GM21737 (cell line): ENCODE measurements around the gene SNRNP48.

ENCODE experiments used
- ATAC-seq: cut with Tn5 transposase; IDR thresholded peaks from one replicate; pipeline ENCODE4 v1.9.1; 2021; ENCODE audit warnings: mild to moderate bottlenecking, moderate library complexity; ENCODE audit not compliant: unreplicated experiment

The SNRNP48 gene

DNA sequence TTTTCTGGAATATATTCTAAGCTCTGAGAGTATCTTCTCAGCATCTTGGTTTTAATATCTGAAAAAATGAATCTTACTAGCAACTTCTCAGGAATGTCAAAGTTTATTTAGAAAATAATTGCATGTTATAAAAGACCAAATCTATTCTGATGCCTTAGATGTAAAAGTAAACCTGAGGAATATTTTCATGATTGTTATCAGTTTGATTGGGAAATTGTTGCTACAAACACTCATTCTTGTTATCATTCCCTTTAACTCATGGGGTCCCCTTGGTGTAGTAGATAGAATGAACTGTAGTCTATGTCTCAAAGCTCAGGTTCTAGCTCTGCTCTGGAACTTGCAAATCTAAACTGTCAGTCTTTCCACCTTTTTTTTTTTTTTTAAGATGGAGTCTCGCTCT, 50.0 kb downstream of the SNRNP48 start:
- no peak for ATAC-seq

- no peak for ATAC-seq
Observed at GRCh38 chr6:7640607-7641577, 50.9 kb downstream of the SNRNP48 start.

DNA sequence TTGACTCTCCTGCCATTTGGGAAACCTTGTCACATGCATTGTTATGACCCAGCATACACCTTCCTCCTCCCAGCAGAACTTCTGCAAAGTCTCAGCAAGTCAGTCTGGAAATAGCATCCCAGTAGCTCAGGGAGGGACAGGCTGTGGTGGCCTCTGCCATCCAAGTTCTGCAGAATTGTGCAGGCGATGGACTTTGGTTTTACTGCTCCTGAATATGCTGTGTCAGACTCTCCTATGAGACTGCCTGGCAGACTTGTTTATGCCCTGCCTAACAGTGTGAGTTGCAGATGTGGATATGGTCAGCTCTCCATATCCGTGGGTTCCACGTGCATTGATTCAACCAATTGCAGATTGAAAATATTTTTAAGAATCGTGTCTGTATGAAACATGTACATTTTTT, 52.8 kb downstream of the SNRNP48 start:
- no peak for ATAC-seq

GRCh38 chr6:7644417-7644816, 54.4 kb downstream of the SNRNP48 start:
- no peak for ATAC-seq

DNA sequence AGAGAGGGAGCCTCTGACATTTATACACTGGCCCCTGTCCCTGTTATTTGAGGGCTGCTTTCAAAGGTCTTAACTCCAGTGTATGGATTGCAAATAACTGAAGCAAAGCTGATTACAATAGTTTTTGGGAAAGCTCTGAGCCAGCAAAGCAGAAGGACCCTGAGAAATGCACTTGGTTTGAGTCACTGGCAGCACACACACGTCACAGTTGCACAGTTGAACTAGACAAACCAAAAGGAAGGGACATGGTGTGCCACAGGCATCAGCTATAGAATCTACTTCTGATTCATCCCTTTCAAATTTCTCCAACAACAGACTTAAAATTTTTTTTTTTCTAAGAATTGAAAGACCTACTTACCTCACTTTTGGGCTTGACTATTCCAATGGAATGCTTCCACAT, 56.4 kb downstream of the SNRNP48 start:
- ATAC-seq: no peak

GRCh38 chr6:7647504-7647903, 57.5 kb downstream of the SNRNP48 start:
- ATAC-seq: no peak

GRCh38 chr6:7649037-7649810, 59.2 kb downstream of the SNRNP48 start:
- no peak for ATAC-seq

GRCh38 chr6:7650878-7651277, 60.9 kb downstream of the SNRNP48 start:
- ATAC-seq: no peak

GRCh38 chr6:7652957-7653356, 63.0 kb downstream of the SNRNP48 start:
- no peak for ATAC-seq

DNA sequence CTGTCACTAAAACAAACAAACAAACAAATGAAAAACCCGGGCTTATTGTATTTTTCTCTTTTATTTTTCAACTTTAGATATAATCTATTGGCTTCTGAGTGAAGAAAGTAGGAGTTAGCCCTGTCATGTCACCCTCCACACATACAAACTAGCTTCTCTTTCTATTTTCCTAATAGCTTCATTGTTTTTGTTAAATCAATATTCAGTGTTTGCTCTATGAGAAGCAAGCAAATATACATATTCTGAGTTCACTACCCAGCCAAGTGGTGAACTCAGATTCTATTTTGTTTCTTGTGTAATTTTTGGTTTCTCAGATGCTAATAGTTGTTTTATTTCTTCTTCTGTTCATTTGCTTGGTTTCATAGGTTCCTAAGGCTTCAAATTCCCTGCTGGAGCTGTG, 66.4 kb downstream of the SNRNP48 start:
- no peak for ATAC-seq

GRCh38 chr6:7658543-7658942, 68.5 kb downstream of the SNRNP48 start:
- no peak for ATAC-seq

DNA sequence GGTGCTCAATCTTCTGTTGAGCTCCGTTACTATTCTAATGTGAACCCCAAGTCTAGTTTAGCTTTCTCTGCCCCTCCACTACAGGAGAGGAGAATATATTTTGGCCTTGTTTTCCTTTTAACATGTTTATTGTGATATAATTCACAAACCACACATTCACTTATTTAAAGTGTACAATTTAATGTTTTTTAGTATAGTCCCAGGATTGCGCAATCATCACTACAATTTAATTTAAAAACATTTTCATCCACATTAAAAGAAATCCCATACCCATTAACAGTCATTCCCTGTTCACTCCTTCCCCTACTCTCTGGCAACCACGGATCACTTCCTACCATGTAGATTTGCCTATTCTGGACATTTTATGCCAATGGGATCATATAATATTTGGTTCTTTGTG, 71.4 kb downstream of the SNRNP48 start:
- ATAC-seq: no peak
